BE2C (cell line): Measurements from ENCODE around the gene PTPRE.

ENCODE experiments used
- DNase-seq: peaks from one replicate; pipeline ENCODE4 v3.0.0-alpha.2; 2020
- H3K27me3 ChIP-seq: fragments of 250-450 bp; sonication (Bioruptor Pico); 2 replicates; pipeline ENCODE4 v1.5.1; 2020; ENCODE audit warnings: mild to moderate bottlenecking
- H3K36me3 ChIP-seq: fragments of 250-450 bp; sonication (Bioruptor Pico); 2 replicates; pipeline ENCODE4 v1.5.1; 2020; ENCODE audit warnings: mild to moderate bottlenecking
- H3K4me1 ChIP-seq: fragments of 250-450 bp; sonication (Bioruptor Pico); 2 replicates; pipeline ENCODE4 v1.5.1; 2020
- H3K4me3 ChIP-seq: 2 replicates; pipeline ENCODE4 v1.5.1; 2011; ENCODE audit warnings: low read depth, low read length
- H3K9me3 ChIP-seq: fragments of 250-450 bp; sonication (Bioruptor Pico); 2 replicates; pipeline ENCODE4 v1.5.1; 2020
- CTCF ChIP-seq: IDR thresholded peaks from 2 replicates; pipeline ENCODE4 v1.5.1; 2012; ENCODE audit warnings: mild to moderate bottlenecking, low read depth, low read length

The PTPRE gene

GRCh38 chr10:128125416-128125943 is 218.6 kb downstream of the PTPRE start:
- TF ChIP-seq CTCF = no peak
- Histone ChIP-seq H3K4me1 (peaks cover 3% of the 10 kb centered on the region; the same call in 1 of the 2 replicates), H3K9me3 (no peaks in the 10 kb centered on the region), H3K4me3 (peak overlapping the region; percentile 90), H3K36me3 (peaks cover 35% of the 10 kb centered on the region), H3K27me3 (no peaks in the 10 kb centered on the region)
- no peak for DNase-seq

GRCh38 chr10:128125944-128126764 is 219.3 kb downstream of the PTPRE start, which contains the start of gene MKI67:
TSS of gene MKI67 (minus strand) at chr10:128126423. CDS start at chr10:128125667, 756 bp downstream.
- Histone ChIP-seq H3K27me3 (no peaks in the 10 kb centered on the region), H3K4me3 (peak within 1 kb of the TSS; percentile 90), H3K4me1 (peaks cover 3% of the 10 kb centered on the region; the same call in 1 of the 2 replicates), H3K9me3 (no peaks in the 10 kb centered on the region), H3K36me3 (peaks cover 30% of the 10 kb centered on the region)
- peak; percentile 89 for DNase-seq
- no peak for TF ChIP-seq CTCF

- no peaks in the 10 kb centered on the region for H3K9me3 ChIP-seq
- DNase-seq = no peak
- H3K36me3 ChIP-seq = peaks cover 15% of the 10 kb centered on the region; the same call in 1 of the 2 replicates
- no peak overlapping the region for H3K4me3 ChIP-seq
- H3K4me1 ChIP-seq = no peaks in the 10 kb centered on the region; the same call in 1 of the 2 replicates
- H3K27me3 ChIP-seq = no peaks in the 10 kb centered on the region
- TF ChIP-seq CTCF = no peak
These were observed 221.7 kb downstream of the PTPRE start for GRCh38 chr10:128128582-128128981.

- no peaks in the 10 kb centered on the region for H3K27me3 ChIP-seq
- no peak for TF ChIP-seq CTCF
- H3K4me1 ChIP-seq = no peaks in the 10 kb centered on the region
- H3K9me3 ChIP-seq = no peaks in the 10 kb centered on the region
- DNase-seq = no peak
- no peak overlapping the region for H3K4me3 ChIP-seq
- peaks cover 4% of the 10 kb centered on the region; the same call in 1 of the 2 replicates for H3K36me3 ChIP-seq
These were observed 223.1 kb downstream of the PTPRE start for GRCh38 chr10:128130051-128130450.
